Stimulated activated naive CD4-positive, alpha-beta T cell (primary cell): ENCODE measurements around the gene LDLRAD4.

ENCODE experiments used
- DNase-seq, 6 experiments: peaks; one replicate each; lab custom pipeline; 2025; lab: John Stamatoyannopoulos, UW

Gene LDLRAD4

DNA sequence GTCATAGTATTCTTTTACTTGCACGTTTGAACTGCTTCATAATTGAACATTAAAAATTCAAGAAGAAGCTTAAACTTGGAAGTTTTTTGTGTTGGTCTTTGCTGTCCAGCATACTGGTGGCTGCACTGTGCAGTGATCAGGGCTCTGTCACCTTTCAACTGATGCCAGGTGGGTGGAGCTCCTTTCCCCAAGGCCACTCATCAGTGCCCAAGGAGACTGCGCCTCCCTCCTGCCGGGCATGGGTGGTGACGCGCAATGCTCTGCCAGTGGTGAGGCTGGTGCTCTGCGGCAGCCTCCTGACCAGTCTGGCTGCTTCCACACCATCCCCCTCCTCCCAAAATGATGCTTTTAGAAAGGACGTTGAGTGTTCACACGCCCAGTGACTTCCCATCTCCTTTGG, 16.0 kb upstream of the LDLRAD4 start:
- DNase-seq, result no peak

DNA sequence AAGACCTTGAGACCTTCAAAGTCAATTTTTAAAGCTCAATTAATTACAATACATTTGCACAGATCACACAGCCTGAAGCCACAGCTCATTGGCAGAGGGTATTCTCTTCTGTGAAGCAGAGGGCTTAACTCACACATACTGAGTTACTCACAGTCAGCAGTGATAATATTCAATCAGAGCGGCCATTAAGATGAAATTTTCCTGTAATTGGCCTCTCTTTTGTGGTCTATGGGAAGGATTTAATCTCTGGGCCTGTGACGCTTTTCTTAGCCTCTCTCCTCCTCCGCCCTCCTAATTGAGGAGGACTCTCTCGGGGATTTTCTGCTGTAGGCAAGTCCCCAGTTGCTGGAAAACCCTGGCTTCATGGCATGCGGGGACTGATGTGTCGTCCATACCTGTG, 12.3 kb upstream of the LDLRAD4 start:
- DNase-seq, result no peak

DNA sequence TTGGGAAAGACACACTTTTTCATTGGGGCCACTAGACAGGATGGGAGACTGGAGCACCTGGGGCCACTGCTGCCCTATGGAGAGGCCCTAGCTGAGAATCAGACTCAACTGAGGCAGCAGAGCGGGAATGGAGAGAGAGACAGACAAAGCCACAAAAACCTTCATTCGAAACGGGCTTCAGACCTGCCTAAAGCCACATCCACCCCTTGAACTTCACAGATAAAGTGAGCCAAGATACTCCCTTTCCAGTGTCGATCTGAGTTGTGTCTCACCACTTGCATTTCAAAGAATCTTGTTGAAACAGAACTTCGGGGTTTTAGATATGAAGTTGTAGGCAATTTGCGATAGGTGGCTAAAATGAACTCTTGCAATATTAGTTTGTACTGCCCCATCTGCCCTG, 11.3 kb upstream of the LDLRAD4 start:
- no peak for DNase-seq

DNA sequence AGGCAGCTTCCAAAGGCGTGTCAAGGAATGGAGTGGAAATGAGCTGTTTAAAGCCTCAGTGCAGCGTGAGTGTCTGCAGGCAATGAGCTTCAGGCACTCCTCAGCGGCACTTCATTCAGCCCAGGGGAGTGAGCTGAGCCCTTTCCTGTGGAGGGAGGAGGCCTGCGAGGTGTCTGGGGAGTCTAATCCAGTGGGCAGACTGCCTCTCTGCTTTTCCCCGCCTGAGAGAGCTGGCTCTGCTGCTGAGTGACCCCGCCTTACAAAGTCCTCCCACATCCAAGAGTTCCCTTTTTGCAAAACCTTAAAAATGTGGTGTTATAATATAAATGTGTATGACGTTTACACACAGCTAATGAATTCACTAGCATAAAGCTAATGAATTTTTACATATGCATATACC, 7.0 kb upstream of the LDLRAD4 start:
- DNase-seq, result no peak

DNA sequence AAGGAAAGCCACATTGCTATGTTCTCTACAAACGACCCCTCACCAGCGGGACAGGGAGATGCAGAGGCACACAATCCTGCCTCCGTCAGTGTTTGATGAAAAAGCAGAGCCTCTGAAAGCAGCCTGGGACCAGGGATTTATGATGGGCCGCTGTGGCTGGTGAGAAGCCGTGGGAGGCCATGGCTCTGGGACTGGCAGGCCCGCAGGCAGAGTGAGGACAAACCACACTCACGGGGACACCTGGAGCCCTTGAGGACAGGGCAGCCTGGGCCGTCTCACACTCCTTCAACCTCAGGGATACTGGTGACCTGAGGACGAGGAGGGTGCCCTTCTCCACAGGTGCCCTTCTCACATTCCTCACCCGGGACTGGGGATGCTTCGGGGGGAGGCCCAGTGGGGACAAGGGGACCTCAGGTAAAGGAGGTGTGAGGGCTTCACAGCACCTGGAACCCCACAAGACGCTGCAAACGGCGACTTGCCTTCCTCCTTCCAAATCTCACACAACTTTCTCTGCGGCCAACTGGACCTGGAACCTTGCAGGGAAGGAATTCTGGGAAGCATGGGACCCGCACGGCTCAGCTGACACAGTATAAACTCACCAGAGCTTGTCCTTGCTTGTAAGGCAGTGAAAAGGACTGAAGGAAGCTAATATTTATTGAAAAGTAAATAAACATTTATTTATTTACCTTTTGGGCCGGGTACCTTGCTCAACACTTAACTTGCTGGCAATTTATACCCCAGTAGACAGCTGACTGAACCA, 5.3 kb upstream of the LDLRAD4 start:
- DNase-seq, result no peak

DNA sequence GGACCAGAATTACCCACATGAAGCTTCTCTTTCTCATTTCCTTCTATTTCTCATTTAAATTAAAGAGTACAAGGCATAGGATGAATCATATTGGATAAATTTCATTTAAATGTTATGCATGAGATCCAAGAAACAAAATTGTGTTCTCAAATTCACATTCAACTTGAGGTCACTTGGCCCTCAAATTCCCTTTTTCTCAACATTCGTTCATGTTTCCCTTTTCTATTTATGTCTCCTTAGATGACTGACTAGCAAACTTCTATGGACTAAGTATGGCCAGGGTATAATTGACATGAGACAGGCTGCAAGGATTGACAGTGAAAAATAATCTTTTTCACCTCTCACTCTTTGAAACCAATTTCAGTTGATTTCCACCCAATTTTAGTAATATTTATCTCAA, 4.0 kb upstream of the LDLRAD4 start:
- no peak for DNase-seq

DNA sequence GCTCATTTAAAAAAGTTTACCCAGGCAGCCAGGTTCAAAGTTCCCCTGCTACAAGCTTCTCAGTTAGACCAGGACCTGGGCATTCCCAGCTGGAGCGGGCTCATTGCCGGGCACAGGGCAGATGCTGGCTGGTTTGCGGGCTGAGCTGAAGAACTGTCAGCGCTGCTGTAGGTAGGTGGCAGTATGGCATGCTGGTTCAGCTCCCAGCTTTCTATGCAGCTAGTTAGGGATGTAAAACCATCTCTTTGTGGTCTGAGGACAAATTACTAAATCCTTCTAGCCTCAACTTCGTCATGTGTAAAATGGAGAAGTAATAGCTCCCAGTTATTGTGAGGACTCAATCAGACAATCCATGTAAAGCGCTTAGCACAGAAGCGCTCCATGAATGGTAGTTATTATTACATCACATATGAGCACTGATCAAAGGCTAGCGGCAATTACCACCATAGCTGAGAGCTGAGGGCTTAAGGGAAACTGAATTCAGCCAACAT, 2.4 kb upstream of the LDLRAD4 start:
- DNase-seq, result peak; percentile 8 to 81 (median 40)

DNA sequence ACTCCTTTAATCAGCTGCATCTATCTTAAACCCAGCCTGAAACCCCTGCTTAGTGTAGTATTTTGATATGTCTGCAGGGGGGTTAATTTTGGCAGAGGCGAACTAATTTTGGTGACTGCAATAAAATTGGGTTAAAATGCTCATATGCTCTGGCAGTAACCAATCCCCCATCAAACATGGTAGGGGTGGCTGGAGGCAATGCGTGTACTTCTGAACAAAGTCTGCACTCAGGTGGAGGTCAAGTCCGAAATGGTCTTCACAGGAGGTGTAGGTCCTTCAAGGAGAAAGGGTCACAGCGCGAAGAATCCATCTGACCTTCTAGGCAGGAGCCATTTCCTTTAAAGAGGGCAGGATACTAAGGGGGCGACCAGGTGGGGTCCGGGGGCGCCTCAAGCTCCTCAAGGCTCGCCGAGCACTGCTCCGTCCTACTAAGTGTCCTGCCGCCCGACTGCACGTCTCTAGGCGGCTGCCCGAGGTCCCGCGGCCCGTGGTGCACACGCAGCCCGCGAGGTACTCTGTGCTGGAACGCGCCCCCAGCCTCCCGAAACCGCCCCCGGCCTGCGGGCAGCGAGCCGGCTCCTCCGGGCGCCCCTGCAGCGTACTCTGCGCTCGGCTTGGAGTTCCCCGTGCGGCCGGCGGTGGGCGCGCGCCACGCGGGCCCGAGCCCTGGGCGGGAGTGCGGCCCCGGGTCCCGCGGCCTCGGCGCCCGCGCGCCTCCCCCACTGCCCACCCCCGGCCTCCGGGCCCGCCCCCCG, 1.7 kb upstream of the LDLRAD4 start:
- peak; percentile 20 to 69 (median 48) for DNase-seq

DNA sequence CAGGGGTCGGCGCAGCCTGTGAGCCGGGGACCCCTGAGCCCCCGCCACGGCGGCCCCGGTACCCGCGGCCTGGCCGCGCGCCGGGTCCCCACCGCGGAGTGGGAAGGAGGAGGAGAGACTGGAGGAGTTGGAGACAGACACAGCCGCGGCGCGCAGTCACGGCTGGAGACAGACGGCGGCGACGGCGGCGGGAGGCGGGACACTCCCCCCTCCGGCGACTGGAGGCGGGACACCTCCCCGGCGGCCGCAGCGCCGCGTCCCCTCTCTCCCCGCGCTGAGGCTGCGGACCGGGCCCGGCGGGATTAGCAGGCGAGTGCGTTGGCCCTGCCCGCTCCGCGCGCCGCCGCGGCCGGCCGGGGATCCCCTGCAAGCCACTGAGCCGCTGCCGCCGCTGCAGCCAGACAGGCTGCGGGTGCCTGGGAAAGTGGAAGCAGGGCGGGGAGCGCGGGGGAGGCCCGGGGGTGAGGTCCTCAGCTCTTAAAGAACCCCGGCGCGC, 1.0 kb upstream of the LDLRAD4 start:
- peak; percentile 41 to 69 (median 57) for DNase-seq

DNA sequence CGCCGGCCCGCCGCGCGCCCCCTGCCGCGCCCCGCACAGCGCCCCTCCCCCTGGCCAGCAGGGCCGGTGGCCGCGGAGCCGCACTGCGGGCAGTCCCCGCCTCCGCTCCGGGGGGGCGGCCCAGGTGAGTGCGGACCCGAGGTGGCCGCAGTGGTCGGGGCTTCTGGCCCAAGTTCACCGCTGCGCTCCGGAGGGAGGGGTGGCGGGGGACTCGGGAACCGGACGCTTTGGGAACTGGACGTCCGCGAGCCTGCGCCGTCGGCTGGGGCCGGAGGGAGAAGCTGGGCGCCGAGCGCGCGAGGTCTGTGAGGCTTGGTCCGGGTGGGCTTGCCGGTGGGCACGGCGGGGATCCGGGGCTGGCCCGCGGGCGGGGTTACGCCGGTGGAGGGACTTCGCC, 591 bp upstream of the LDLRAD4 start:
- DNase-seq, result peak in 1 of 6 experiments; percentile 24

DNA sequence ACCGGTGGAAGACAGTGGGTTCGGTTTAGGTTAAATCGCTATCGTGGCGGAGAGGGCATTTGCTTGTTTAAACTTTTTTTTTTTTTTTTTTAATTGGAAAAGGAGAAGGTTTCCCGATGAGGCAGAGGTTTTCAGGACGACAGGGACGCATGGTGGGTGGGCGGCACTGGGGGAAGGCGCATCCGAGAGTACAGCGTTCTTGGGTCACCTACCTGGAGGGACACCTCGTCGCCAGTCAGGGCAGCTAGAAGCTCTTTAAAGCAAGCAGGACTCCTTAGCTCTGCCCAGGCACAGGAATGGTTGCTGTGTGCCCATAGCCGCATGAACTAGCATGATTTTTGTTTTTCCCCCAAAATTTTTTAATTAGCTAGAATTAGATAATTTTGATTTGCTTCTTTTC, 437 bp downstream of the LDLRAD4 start:
- DNase-seq, result no peak

DNA sequence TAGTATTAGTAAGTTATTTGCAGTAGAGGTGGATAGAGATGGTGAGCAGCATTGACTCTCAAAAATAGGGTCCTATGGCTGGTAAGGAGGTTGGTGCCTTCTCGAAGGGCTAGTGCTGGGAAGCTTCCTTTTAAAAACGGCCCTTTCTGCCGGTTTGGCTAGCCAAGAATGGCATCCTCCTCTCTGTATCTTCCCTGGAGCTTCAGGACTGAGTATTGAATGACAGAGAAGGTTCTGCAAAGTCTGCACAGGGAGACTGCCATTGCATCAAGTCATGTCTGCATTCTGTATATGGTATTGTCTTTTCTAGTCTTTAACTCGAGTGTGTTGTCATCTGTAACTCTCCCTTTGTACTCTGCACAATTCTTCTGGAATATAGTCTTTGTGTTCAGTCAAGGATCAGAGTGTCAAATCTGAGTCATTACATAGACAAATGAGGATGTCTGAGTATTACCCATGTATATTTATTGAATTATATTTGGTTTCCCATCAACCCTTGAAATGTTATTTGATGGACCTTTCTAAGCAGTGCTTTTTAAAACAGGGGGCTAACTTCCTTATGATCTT, 1.1 kb downstream of the LDLRAD4 start:
- no peak for DNase-seq

DNA sequence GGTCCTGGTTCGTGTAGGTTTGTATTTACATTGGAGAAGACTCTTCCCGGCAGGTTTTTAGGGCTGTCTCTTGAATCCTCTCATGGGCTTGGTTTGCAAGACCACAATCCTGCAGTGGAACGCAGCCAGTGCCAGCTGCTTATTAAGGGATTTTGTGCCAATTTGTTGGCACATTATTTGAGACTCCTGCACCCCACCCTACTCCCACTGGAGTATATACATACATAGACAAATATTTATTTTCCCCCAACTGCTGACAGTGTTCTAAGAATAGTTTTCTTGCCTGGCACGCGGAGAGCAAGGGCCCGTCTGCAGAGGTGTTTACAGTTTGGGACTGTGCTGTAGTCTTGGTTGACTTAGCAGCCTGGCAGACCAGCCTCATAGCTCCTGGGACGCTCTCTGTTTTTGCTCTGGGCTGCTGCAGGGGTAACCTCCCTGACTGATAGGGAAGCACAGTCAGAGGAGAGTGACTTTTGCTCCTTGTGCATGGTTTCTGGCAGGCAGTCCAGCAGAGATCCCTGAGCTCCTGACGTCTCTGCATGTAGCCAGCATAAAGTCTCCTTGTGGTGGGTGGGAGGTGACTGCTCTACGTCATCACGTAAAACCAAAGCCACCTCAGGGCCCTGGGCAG, 1.9 kb downstream of the LDLRAD4 start:
- DNase-seq, result peak in 1 of 6 experiments; percentile 4

DNA sequence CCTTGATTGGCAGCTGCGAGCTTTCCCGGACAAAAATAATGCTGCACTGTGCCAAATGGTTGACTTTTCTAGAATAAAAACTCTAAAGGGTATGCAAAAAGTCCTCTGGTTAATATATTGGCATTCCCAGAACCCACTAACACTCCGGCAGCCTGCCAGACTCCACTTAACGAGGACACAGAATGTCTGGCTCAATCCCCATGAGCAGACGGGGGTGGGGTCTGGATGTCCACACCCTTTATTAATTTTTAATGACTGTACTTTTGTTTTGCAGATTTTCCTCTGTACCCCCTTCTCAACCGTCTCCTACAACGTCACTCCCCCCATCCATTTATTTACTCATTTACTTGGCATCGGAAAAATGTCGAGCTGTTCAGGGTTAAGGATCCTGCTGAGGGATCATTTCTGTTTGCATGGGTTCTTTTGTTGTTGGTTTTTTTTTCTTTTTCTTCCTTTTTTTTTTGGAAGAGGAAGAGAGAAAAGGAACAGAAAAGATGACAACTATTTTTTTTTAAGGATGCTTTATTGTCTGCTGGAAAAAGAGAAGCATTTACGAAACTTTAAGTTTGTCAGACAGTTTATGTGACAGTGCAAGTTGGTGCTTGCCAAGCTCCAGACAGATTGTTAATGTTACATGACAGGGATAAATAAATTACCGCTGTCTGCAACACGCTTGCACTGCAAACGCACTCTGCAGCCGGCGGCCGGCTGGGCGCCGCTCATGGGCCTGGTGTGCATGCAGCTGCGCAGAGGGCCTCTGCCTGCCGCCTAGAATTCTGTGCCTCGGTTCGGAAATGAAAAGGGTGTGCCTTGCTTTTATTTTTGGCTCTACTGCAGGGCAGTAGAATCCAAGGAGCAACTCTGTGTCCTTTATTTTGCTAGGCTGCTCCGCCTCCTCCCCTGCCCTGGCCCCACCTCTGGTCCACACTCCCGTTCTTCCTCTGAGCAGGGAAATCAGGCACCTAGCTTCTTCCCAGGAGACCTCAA, 3.6 kb downstream of the LDLRAD4 start:
- peak in 1 of 6 experiments; percentile 7 for DNase-seq

DNA sequence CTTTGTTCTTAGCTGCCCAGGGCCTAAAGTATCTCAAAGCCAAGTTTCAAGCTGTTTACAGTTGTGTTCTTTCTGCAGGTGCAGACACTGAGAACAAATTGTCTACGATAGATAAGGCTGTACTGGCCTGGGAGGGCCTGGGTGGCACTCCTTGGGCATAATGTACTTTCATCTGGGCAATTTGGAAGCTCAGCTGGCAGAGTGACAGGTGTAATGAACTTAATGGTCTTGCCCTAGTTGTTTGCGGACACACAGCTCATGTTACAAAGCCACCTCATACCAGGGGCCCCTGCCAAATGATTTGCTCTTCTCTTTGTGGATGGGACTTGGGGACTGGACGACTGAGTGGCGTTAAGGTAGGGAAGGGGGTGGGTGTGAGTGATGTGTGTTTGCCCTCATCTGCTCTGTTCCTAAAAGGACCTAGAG, 4.3 kb downstream of the LDLRAD4 start:
- DNase-seq, result no peak

DNA sequence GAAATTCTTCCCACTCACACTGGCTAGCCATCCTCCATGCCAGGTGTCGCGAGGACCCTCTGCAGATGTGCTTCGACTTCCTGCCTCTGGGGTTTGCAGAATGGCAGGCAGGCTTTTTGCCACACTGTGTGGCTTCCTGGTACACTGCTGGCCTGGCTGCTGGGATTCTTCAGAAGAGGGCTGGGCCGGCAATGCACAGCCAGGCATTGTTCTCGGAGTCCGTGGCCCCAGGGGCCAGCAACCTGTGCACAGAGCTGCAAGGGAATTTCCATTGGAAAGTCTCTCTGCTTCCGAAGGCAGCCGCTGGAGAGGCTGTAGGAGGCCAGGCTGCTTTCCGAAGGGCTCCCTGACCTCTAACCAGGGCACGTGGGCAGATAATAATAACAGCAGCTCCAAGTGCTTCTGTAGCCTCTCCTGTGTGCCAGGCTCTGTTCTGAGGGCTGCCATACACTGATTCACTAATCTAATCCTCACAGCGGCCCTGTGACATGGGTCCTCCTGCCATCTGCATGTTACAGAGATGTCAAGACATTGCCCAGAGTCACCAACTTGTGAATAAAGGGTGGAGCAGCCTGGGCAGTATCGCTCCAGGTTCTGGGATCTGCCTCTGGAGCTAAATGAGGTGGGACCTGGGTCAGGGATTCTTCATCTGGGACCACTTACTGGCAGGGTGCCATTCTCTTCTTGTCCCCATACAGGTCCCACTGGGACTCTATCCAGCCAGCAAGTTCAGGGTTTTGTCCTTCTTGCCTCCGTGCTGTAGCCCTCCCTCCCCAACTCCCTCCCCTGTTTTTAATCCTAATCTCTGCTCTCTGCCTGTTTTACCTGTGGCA, 5.0 kb downstream of the LDLRAD4 start:
- DNase-seq, result no peak

DNA sequence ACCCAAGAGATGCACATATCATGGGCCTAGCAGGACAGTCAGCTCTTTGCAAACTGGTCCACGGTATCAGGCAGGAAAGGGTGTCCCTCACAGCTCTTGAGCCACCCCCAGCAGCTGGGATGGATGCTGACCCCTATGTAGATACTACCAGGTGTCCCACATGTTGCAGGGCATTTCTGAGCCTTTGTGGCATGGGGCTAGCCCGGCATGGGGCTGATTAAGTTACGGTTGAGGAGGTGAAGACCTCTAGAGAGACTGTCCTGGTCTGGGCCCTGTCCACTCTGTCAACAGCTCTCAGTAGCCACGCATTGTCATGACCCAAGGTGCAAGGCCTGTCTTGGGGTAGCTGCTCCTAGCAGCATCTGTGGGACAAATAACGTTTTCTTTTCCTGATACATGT, 6.7 kb downstream of the LDLRAD4 start:
- DNase-seq, result no peak

DNA sequence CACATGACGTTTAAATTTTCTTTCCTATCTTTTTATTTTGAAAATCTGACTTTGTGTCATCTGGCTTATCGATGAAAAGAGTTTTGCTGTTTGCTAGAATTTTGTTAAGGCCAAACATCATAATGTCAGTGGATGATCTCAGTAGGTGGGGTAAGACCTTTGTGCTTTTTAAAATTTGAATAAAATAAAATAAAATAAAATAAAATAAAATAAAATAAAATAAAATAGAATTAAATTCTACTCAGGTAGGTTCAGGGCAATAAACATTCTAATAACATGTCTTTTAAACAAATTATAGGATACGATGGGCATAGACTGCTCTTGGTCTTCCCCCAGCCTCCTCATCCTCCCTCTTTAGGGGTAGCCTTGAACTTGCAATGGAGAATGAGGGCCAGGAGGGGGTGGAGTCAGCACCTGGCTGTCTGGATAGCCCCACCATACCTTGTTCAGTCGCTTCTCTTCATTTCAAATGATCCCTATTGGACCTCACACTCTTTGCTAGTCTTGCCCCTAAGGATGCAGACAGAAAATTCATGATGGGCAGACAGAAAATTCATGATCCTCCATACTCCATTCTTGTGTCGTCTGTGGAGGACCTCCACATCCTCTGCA, 8.1 kb downstream of the LDLRAD4 start:
- no peak for DNase-seq

DNA sequence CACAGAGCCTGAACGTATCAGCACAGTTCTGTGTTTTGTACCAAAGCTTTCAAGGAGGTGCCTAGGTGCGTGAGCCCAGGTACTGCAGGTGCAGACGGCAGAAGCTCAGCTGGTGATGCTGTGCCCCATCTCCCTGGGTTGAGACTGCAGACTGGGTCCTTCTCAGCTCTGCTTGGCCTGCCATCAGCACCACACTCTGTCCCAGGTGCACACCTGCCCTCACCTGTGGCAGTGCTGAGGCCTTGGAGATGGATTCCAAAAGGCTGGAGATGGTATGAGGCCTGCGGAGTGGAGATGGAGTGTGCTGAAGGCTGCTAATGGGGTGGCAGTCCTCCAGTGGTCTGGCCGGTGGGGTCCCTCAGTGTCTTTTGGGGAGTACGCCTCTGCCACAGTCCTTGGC, 9.3 kb downstream of the LDLRAD4 start:
- DNase-seq, result no peak
